ENCODE data around the gene CACNA1C.

GRCh38 chr12:2271961-2272360, 219.2 kb downstream of the CACNA1C start:
- TF ChIP-seq POLR2A (IDR thresholded peaks at IDR 0.05) (no peak), CTCF (IDR thresholded peaks at IDR 0.05) (no peak)

Data from esophagus squamous epithelium (tissue), 4 donors.